DND-41 (cell line): ENCODE data around the gene FMN2.

Experiments used
- ATAC-seq: fragments of 200-7000 bp; cut with Tn5 transposase; 3 replicates; pipeline ENCODE4 v1.9.1; 2021; ENCODE audit warnings: low read depth; ENCODE audit not compliant: insufficient read depth
- DNase-seq: peaks from one replicate; pipeline ENCODE4 v3.0.0-alpha.2; 2020
- H2AFZ ChIP-seq: 2 replicates; pipeline ENCODE4 v1.6.0; 2012; ENCODE audit warnings: low read depth, low read length
- H3K27ac ChIP-seq: 2 replicates; pipeline ENCODE4 v1.5.1; 2012; ENCODE audit warnings: low read length, inconsistent platforms
- H3K27me3 ChIP-seq: fragments of 200-600 bp; sonication (generic); 2 replicates; pipeline ENCODE4 v1.6.0; 2012; ENCODE audit warnings: low read length, mild to moderate bottlenecking, inconsistent platforms; ENCODE audit not compliant: insufficient read depth, poor library complexity
- H3K36me3 ChIP-seq: 2 replicates; pipeline ENCODE4 v1.5.1; 2012; ENCODE audit warnings: low read length, inconsistent platforms; ENCODE audit not compliant: insufficient read depth
- H3K4me1 ChIP-seq: 2 replicates; pipeline ENCODE4 v1.5.1; 2012; ENCODE audit warnings: mild to moderate bottlenecking, low read length; ENCODE audit not compliant: insufficient read depth
- H3K4me2 ChIP-seq: 2 replicates; pipeline ENCODE4 v1.6.0; 2012; ENCODE audit warnings: mild to moderate bottlenecking, moderate library complexity, low read length, inconsistent platforms; ENCODE audit not compliant: insufficient read depth
- H3K4me3 ChIP-seq, 2 experiments: fragments of 200-600 bp in 1 of 2; shearing (Covaris generic) in 1 of 2; 2 replicates each; pipeline ENCODE4 v1.5.1; 2012 to 2016; ENCODE audit warnings: inconsistent platforms in 2 of 2, low read length in 2 of 2, mild to moderate bottlenecking in 2 of 2, low read depth in 1 of 2, moderate library complexity in 1 of 2
- H3K79me2 ChIP-seq: 2 replicates; pipeline ENCODE4 v1.6.0; 2012; ENCODE audit warnings: low read length, inconsistent platforms; ENCODE audit not compliant: insufficient read depth
- H3K9ac ChIP-seq: 2 replicates; pipeline ENCODE4 v1.6.0; 2012; ENCODE audit warnings: low read depth, mild to moderate bottlenecking, inconsistent platforms, low read length, moderate library complexity
- H3K9me3 ChIP-seq: 2 replicates; pipeline ENCODE4 v1.5.1; 2012; ENCODE audit warnings: low read length, moderate library complexity, mild to moderate bottlenecking, inconsistent platforms; ENCODE audit not compliant: insufficient read depth, severe bottlenecking
- H4K20me1 ChIP-seq: 2 replicates; pipeline ENCODE4 v1.6.0; 2012; ENCODE audit warnings: low read length; ENCODE audit not compliant: insufficient read depth
- EZH2 ChIP-seq: IDR thresholded peaks from 3 replicates; pipeline ENCODE4 v1.6.1; 2012; ENCODE audit warnings: borderline replicate concordance, low read depth, mild to moderate bottlenecking, moderate library complexity, low read length, inconsistent platforms; ENCODE audit not compliant: severe bottlenecking
- TF ChIP-seq, protein P1 (sequence below): IDR thresholded peaks from 2 replicates; pipeline ENCODE4 v1.5.1; 2012; ENCODE audit warnings: borderline replicate concordance, low read length, moderate library complexity, mild to moderate bottlenecking; ENCODE audit not compliant: poor library complexity, severe bottlenecking; ENCODE audit errors: extremely low read depth

The FMN2 gene

DNA sequence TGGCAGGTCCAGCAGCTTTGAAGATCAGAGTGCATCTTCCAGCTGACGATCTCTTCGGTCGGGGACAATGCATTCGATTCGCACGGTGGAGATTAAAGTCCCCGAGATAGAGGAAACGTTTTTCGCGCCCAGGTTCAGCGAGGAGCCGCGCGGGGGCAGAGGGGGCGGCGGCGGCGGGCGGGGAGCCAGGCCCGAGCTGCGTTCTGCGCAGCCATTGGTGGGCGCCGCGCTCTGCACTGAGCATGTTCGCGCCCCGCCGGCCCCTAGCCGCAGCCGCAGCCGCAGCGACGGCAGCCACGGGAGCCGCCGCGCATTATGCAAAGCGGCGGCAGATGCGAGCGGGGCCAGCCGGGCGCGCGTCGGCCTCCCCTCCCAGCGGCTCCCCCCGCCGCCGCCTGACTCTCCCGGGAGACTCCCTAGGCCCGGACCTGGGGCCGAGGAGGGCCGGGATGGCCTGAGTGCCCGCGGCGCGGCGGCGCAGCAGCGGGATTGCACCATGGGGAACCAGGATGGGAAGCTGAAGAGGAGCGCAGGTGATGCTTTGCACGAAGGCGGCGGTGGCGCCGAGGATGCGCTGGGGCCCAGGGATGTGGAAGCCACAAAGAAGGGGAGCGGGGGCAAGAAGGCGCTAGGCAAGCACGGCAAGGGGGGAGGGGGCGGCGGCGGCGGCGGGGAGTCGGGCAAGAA is at the start of gene FMN2:
FMN2 (plus strand) TSS at position 270 of the 687 bp plus-strand sequence; CDS start at position 497, 227 bp downstream.
- Histone ChIP-seq H3K27ac (no peak within 1 kb of the TSS), H3K79me2 (no peaks in the 10 kb centered on the region), H3K36me3 (no peaks in the 10 kb centered on the region), H4K20me1 (no peaks in the 10 kb centered on the region), H3K4me2 (no peak within 1 kb of the TSS), H3K27me3 (no peaks in the 10 kb centered on the region), H3K4me3 (no peak within 1 kb of the TSS), H3K9ac (no peak within 1 kb of the TSS), H2AFZ (no peak within 1 kb of the TSS), H3K9me3 (no peaks in the 10 kb centered on the region), H3K4me1 (no peaks in the 10 kb centered on the region)
- ATAC-seq (no peak), DNase-seq (no peak)
- TF ChIP-seq EZH2 = no peak
- TF ChIP-seq, protein P1, sequence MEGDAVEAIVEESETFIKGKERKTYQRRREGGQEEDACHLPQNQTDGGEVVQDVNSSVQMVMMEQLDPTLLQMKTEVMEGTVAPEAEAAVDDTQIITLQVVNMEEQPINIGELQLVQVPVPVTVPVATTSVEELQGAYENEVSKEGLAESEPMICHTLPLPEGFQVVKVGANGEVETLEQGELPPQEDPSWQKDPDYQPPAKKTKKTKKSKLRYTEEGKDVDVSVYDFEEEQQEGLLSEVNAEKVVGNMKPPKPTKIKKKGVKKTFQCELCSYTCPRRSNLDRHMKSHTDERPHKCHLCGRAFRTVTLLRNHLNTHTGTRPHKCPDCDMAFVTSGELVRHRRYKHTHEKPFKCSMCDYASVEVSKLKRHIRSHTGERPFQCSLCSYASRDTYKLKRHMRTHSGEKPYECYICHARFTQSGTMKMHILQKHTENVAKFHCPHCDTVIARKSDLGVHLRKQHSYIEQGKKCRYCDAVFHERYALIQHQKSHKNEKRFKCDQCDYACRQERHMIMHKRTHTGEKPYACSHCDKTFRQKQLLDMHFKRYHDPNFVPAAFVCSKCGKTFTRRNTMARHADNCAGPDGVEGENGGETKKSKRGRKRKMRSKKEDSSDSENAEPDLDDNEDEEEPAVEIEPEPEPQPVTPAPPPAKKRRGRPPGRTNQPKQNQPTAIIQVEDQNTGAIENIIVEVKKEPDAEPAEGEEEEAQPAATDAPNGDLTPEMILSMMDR = no peak

- TF ChIP-seq EZH2 = no peak
- TF ChIP-seq, protein P1 = no peak
- Histone ChIP-seq H3K79me2 (no peaks in the 10 kb centered on the region), H2AFZ (no peak overlapping the region), H3K9me3 (no peaks in the 10 kb centered on the region), H4K20me1 (no peaks in the 10 kb centered on the region), H3K27ac (no peak overlapping the region), H3K9ac (no peak overlapping the region), H3K27me3 (no peaks in the 10 kb centered on the region), H3K4me3 (no peak overlapping the region), H3K36me3 (no peaks in the 10 kb centered on the region), H3K4me2 (no peak overlapping the region), H3K4me1 (no peaks in the 10 kb centered on the region)
- DNase-seq (no peak), ATAC-seq (no peak)
Observed at GRCh38 chr1:240044620-240045019, 47.1 kb upstream of the FMN2 start.

DNA sequence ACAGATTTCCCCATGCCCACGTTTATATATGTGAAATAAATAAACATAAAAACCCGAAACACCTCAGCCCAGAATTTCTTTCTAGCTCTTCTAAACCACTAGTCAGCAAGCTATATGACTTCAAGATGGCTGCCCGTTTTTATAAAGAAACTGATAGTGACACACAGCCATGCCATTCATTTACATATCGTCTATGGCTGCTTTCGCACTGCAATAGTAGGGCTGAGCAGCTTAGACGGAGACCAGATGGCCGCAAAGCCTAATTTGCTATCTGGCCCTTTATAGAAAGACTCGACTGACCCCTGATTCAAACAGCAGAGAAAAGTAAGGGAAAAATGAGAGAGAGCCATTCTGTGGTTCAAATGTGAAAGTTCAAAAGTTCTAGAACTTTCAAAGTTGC is 45.7 kb upstream of the FMN2 start:
- no peaks in the 10 kb centered on the region for H3K4me1 ChIP-seq
- no peak overlapping the region for H2AFZ ChIP-seq
- no peak overlapping the region for H3K27ac ChIP-seq
- TF ChIP-seq EZH2 = no peak
- TF ChIP-seq, protein P1 = no peak
- no peaks in the 10 kb centered on the region for H3K36me3 ChIP-seq
- H3K9me3 ChIP-seq = no peaks in the 10 kb centered on the region
- H3K4me3 ChIP-seq = no peak overlapping the region
- DNase-seq (no peak), ATAC-seq (no peak)
- H3K9ac ChIP-seq = no peak overlapping the region
- H3K79me2 ChIP-seq = no peaks in the 10 kb centered on the region
- no peak overlapping the region for H3K4me2 ChIP-seq
- no peaks in the 10 kb centered on the region for H3K27me3 ChIP-seq
- no peaks in the 10 kb centered on the region for H4K20me1 ChIP-seq
